IMR-90 (cell line): ENCODE results near the gene C1QL4. TPM values are rescaled to one million over a fixed set of nuclear protein-coding genes. Genes with fewer than 3 reads are reported as not detected.

Experiments used
- ATAC-seq: fragments of 200-7000 bp; cut with Tn5 transposase; 2 replicates; pipeline ENCODE4 v1.9.1; 2020; ENCODE audit warnings: low read depth, mild to moderate bottlenecking, moderate library complexity
- BruUV-seq: library from RNA; stranded (reverse); fragments of 400-500 nt; replicated peaks from 2 replicates; lab custom pipeline; 2021; lab: Mats Ljungman, UMichigan
- CTCF ChIA-PET: fragments of 300-600 bp; formaldehyde crosslinking; extraction: SDS; loops from one replicate; lab custom pipeline; 2021; ENCODE audit warnings: antibody characterized with exemption; lab: Yijun Ruan, JAX
- POLR2A ChIA-PET: fragments of 300-600 bp; sonication (Branson Sonifier 250); formaldehyde crosslinking; loops from one replicate; lab custom pipeline; 2022; ENCODE audit warnings: antibody characterized with exemption; ENCODE audit not compliant: unreplicated experiment; lab: Charles Lee
- DNase-seq: peaks from one replicate; pipeline ENCODE4 v3.0.0; 2013
- H2AFZ ChIP-seq: replicated peaks from 2 replicates; pipeline ENCODE3; 2013; ENCODE audit warnings: low read length, mild to moderate bottlenecking; ENCODE audit not compliant: poor library complexity
- H2AK5ac ChIP-seq: 2 replicates; pipeline ENCODE4 v1.6.1; 2013; ENCODE audit warnings: low read depth, low read length, inconsistent platforms
- H2AK9ac ChIP-seq: replicated peaks from 2 replicates; pipeline ENCODE3; 2013; ENCODE audit warnings: mild to moderate bottlenecking, low read depth, low read length, moderate library complexity; ENCODE audit not compliant: poor library complexity
- H2BK120ac ChIP-seq: 2 replicates; pipeline ENCODE4 v1.6.1; 2013; ENCODE audit warnings: low read depth, low read length, inconsistent platforms
- H2BK15ac ChIP-seq: 3 replicates; pipeline ENCODE4 v1.6.1; 2013; ENCODE audit warnings: low read depth, low read length, inconsistent platforms
- H2BK20ac ChIP-seq: 2 replicates; pipeline ENCODE4 v1.6.1; 2013; ENCODE audit warnings: low read depth, mild to moderate bottlenecking, inconsistent platforms, low read length, moderate library complexity
- H2BK5ac ChIP-seq: 2 replicates; pipeline ENCODE4 v1.6.1; 2013; ENCODE audit warnings: mild to moderate bottlenecking, low read depth, low read length, inconsistent platforms; ENCODE audit not compliant: poor library complexity, severe bottlenecking
- H3K14ac ChIP-seq: replicated peaks from 2 replicates; pipeline ENCODE4 v1.6.1; 2013; ENCODE audit warnings: low read depth, low read length, inconsistent platforms
- H3K18ac ChIP-seq: 2 replicates; pipeline ENCODE4 v1.6.1; 2013; ENCODE audit warnings: low read depth, low read length, control low read depth
- H3K23ac ChIP-seq: 2 replicates; pipeline ENCODE4 v1.6.1; 2013; ENCODE audit warnings: low read depth, low read length, inconsistent platforms
- H3K27ac ChIP-seq: 2 replicates; pipeline ENCODE4 v1.5.1; 2013; ENCODE audit warnings: mild to moderate bottlenecking, control low read depth, low read length; ENCODE audit not compliant: insufficient read depth
- H3K27me3 ChIP-seq: 2 replicates; pipeline ENCODE4 v1.6.1; 2013; ENCODE audit warnings: low read length; ENCODE audit not compliant: control insufficient read depth, insufficient read depth
- H3K36me3 ChIP-seq: 2 replicates; pipeline ENCODE4 v1.6.1; 2013; ENCODE audit warnings: low read length, mixed read lengths; ENCODE audit not compliant: control insufficient read depth, insufficient read depth
- H3K4ac ChIP-seq: 2 replicates; pipeline ENCODE4 v1.6.1; 2013; ENCODE audit warnings: low read depth, low read length, inconsistent platforms
- H3K4me1 ChIP-seq: 2 replicates; pipeline ENCODE4 v1.6.1; 2013; ENCODE audit warnings: low read length, mixed read lengths; ENCODE audit not compliant: control insufficient read depth, insufficient read depth
- H3K4me2 ChIP-seq: 2 replicates; pipeline ENCODE4 v1.6.1; 2013; ENCODE audit warnings: low read depth, mild to moderate bottlenecking, control low read depth, low read length, moderate library complexity
- H3K4me3 ChIP-seq: 2 replicates; pipeline ENCODE4 v1.5.1; 2013; ENCODE audit warnings: low read depth, mild to moderate bottlenecking, control low read depth, low read length, moderate library complexity; ENCODE audit not compliant: insufficient read depth
- H3K56ac ChIP-seq: 2 replicates; pipeline ENCODE4 v1.6.1; 2013; ENCODE audit warnings: low read length, inconsistent platforms; ENCODE audit not compliant: insufficient read depth; ENCODE audit errors: extremely low read depth
- H3K79me1 ChIP-seq, 2 experiments: 2 replicates each; pipeline ENCODE4 v1.6.1; 2013; ENCODE audit warnings: low read length in 2 of 2, inconsistent platforms in 1 of 2, low read depth in 1 of 2
- H3K9ac ChIP-seq: 2 replicates; pipeline ENCODE4 v1.6.1; 2013; ENCODE audit warnings: low read depth, low read length, control low read depth
- H3K9me1 ChIP-seq: 2 replicates; pipeline ENCODE4 v1.6.1; 2013; ENCODE audit warnings: low read length, inconsistent platforms; ENCODE audit not compliant: insufficient read depth
- H3K9me3 ChIP-seq: 2 replicates; pipeline ENCODE4 v1.6.1; 2013; ENCODE audit warnings: low read length; ENCODE audit not compliant: control insufficient read depth, insufficient read depth
- H4K20me1 ChIP-seq: 2 replicates; pipeline ENCODE4 v1.6.1; 2013; ENCODE audit warnings: low read length, inconsistent platforms; ENCODE audit not compliant: insufficient read depth
- H4K5ac ChIP-seq: 2 replicates; pipeline ENCODE4 v1.6.1; 2013; ENCODE audit warnings: mild to moderate bottlenecking, low read depth, low read length, control low read depth
- H4K8ac ChIP-seq, 2 experiments: 2 replicates each; pipeline ENCODE4 v1.6.1; 2013; ENCODE audit warnings: low read depth in 2 of 2, low read length in 2 of 2, control low read depth in 1 of 2, inconsistent platforms in 1 of 2
- H4K91ac ChIP-seq: 2 replicates; pipeline ENCODE4 v1.6.1; 2013; ENCODE audit warnings: low read depth, low read length, inconsistent platforms; ENCODE audit not compliant: insufficient read depth
- CHD1 ChIP-seq: IDR thresholded peaks from 2 replicates; pipeline ENCODE4 v1.6.1; 2012; ENCODE audit warnings: low read depth, low read length, improper control_type of control experiment
- MAFK ChIP-seq: IDR thresholded peaks from 2 replicates; pipeline ENCODE4 v1.6.1; 2012; ENCODE audit warnings: low read depth, low read length, improper control_type of control experiment
- MAZ ChIP-seq: IDR thresholded peaks from 2 replicates; pipeline ENCODE4 v1.6.1; 2012; ENCODE audit warnings: low read depth, mild to moderate bottlenecking, low read length, improper control_type of control experiment, moderate library complexity, borderline replicate concordance
- MXI1 ChIP-seq: IDR thresholded peaks from 2 replicates; pipeline ENCODE4 v1.6.1; 2012; ENCODE audit warnings: low read depth, mild to moderate bottlenecking, low read length, moderate library complexity, borderline replicate concordance
- NFE2L2 ChIP-seq: fragments of 150-350 bp; IDR thresholded peaks from 2 replicates; pipeline ENCODE4 v1.6.1; 2016; ENCODE audit warnings: low read depth, mild to moderate bottlenecking, low read length
- POLR2A ChIP-seq: IDR thresholded peaks from 2 replicates; pipeline ENCODE4 v1.6.1; 2012; ENCODE audit warnings: mild to moderate bottlenecking, low read depth, low read length
- RCOR1 ChIP-seq: IDR thresholded peaks from 2 replicates; pipeline ENCODE4 v1.6.1; 2012; ENCODE audit warnings: mild to moderate bottlenecking, low read length, improper control_type of control experiment; ENCODE audit not compliant: insufficient replicate concordance
- RFX5 ChIP-seq: IDR thresholded peaks from 2 replicates; pipeline ENCODE4 v1.8.0; 2012; ENCODE audit warnings: low read depth, mild to moderate bottlenecking, low read length, moderate library complexity
- SMC3 ChIP-seq: fragments of 150-350 bp; IDR thresholded peaks from 2 replicates; pipeline ENCODE4 v1.6.1; 2016; ENCODE audit warnings: low read depth, mild to moderate bottlenecking, antibody characterized with exemption, low read length, moderate library complexity
- whole genome bisulfite sequencing, 2 experiments: methylation state at CpG; one replicate each; pipeline versions ENCODE4 v1.1.5 to v1.1.7; 2013; ENCODE audit warnings: missing lambda C conversion rate in 2 of 2; ENCODE audit not compliant: insufficient read length in 1 of 2; ENCODE audit errors: extremely low coverage in 2 of 2; 5-methylcytosine and 5-hydroxymethylcytosine counted together
- dilution Hi-C: fragments of 300-500 bp; cut with HindIII; formaldehyde crosslinking; loops from one replicate; pipeline ENCODE4 v1.14.3; 2018; ENCODE audit warnings: low sequenced_read_pairs; ENCODE audit not compliant: unreplicated experiment
- in situ Hi-C: fragments of 300-500 bp; cut with MboI; formaldehyde crosslinking; loops from 3 replicates; pipeline ENCODE4 v1.14.3; 2019; ENCODE audit warnings: low sequenced_read_pairs, inconsistent platforms, mixed read lengths
- intact Hi-C: fragments of 100-400 bp; cut with micrococcal nuclease; formaldehyde crosslinking; loops from 2 replicates; pipeline ENCODE4 v1.10.0; 2022
- polyA plus RNA-seq, 3 experiments: library from polyadenylated mRNA; depleted of rRNA; stranded (reverse); fragments of >200 nt; gene quantifications; 2 replicates each; pipeline ENCODE4 v1.2.3, GENCODE V29; 2012; ENCODE audit warnings: low replicate concordance in 1 of 3
- total RNA-seq: library from RNA; depleted of rRNA; stranded (reverse); fragments of >200 nt; gene quantifications from 2 replicates; pipeline ENCODE4 v1.2.3, GENCODE V29; 2012
- TF ChIP-seq, protein P1 (sequence below): fragments of 150-350 bp; IDR thresholded peaks from 2 replicates; pipeline ENCODE4 v1.6.1; 2016; ENCODE audit warnings: low read depth, mild to moderate bottlenecking, low read length, moderate library complexity, borderline replicate concordance
- TF ChIP-seq, protein P2 (sequence below): fragments of 150-350 bp; IDR thresholded peaks from 2 replicates; pipeline ENCODE4 v1.6.1; 2017; ENCODE audit warnings: mild to moderate bottlenecking, antibody characterized with exemption, low read length, low read depth

Gene C1QL4
- total and polyA plus RNA-seq, 2 of the 4 experiments (the other 2 are of a cell fraction) = 0.18 to 0.46 TPM

DNA sequence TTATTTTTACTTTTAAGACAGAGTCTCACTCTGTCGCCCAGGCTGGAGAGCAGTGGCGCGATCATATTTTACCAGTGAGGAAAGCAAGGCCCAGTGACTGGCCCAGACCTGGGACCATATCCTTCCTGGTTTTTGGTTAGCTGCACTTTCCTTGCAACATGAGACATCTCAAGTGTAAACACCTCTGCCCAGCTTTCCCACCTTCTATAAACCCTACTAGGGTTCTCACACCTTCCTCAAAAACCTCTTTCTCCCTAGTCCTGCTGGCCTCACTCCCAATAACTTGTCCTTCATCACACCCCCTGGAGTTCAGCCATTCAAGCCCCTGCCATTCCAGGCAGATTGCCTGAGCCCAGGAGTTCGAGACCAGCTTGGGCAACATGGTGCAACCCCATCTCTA, 52.3 kb downstream of the C1QL4 start:
- no peak overlapping the region for H3K9ac ChIP-seq
- no peak overlapping the region for H4K8ac ChIP-seq
- H3K79me1 ChIP-seq = no peaks in the 10 kb centered on the region
- H2AK9ac ChIP-seq = no peak overlapping the region
- no peak overlapping the region for H4K91ac ChIP-seq
- no peak overlapping the region for H3K4me3 ChIP-seq
- intact Hi-C loops (no loop called here), dilution Hi-C loops (no loop called here), in situ Hi-C loops (no loop called here)
- H4K20me1 ChIP-seq = no peaks in the 10 kb centered on the region
- WGBS, 2 experiments = 95% methylated on average over 3 of the region's 4 CpGs; no CpG with 5 or more reads in 1 of the 2 experiments
- H3K18ac ChIP-seq = no peak overlapping the region
- no peaks in the 10 kb centered on the region for H3K4me1 ChIP-seq
- H2BK15ac ChIP-seq = no peak overlapping the region
- H3K9me1 ChIP-seq = 0 out of 2 replicates have a peak, but pooled peaks cover under 1% of the 10 kb centered on the region
- H3K4me2 ChIP-seq = no peak overlapping the region
- CTCF ChIA-PET = interaction anchor here (1.1 kb wide), 1 partner anchor 16 kb away, joined by 3 read pairs; no protein-coding TSS in a partner anchor
- no peak overlapping the region for H2BK5ac ChIP-seq
- POLR2A ChIA-PET = no interaction called here
- no peak overlapping the region for H2BK20ac ChIP-seq
- H3K56ac ChIP-seq = no peak overlapping the region
- ATAC-seq = no peak
- no peak overlapping the region for H3K27ac ChIP-seq
- H4K5ac ChIP-seq = no peak overlapping the region
- H2AK5ac ChIP-seq = no peak overlapping the region
- no peak overlapping the region for H3K14ac ChIP-seq
- H3K4ac ChIP-seq = no peak overlapping the region
- H2AFZ ChIP-seq = no peak overlapping the region
- H3K36me3 ChIP-seq = no peaks in the 10 kb centered on the region
- DNase-seq = no peak
- H3K9me3 ChIP-seq = peaks cover 3% of the 10 kb centered on the region
- no TSS peak for BruUV-seq
- H3K27me3 ChIP-seq = peaks cover 13% of the 10 kb centered on the region
- TF ChIP-seq MAZ (no peak), MAFK (no peak), MXI1 (no peak), RCOR1 (no peak), SMC3 (no peak), CHD1 (no peak), NFE2L2 (no peak), POLR2A (no peak), RFX5 (no peak)
- TF ChIP-seq, protein P1, sequence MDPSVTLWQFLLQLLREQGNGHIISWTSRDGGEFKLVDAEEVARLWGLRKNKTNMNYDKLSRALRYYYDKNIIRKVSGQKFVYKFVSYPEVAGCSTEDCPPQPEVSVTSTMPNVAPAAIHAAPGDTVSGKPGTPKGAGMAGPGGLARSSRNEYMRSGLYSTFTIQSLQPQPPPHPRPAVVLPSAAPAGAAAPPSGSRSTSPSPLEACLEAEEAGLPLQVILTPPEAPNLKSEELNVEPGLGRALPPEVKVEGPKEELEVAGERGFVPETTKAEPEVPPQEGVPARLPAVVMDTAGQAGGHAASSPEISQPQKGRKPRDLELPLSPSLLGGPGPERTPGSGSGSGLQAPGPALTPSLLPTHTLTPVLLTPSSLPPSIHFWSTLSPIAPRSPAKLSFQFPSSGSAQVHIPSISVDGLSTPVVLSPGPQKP = no peak
- TF ChIP-seq, protein P2, sequence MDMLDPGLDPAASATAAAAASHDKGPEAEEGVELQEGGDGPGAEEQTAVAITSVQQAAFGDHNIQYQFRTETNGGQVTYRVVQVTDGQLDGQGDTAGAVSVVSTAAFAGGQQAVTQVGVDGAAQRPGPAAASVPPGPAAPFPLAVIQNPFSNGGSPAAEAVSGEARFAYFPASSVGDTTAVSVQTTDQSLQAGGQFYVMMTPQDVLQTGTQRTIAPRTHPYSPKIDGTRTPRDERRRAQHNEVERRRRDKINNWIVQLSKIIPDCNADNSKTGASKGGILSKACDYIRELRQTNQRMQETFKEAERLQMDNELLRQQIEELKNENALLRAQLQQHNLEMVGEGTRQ = no peak
- H2BK120ac ChIP-seq = no peak overlapping the region
- H3K23ac ChIP-seq = no peak overlapping the region
